ENCODE data around the gene LPA. TPM values are rescaled to one million over a fixed set of nuclear protein-coding genes. Genes with fewer than 3 reads are reported as not detected.
A peak's percentile ranks its signal among the peaks of the same experiment; 100 is the strongest.
"Not testable (repeated sequence)": the region's sequence is repeated elsewhere in the genome, so short reads cannot be mapped to it uniquely, and the experiment has no call there.

The LPA gene
- total RNA-seq, 4 donors from 2014 or later = 0.24 to 0.88 (median 0.62) TPM; not detected in 1

GRCh38 chr6:160534050-160534696, 129.9 kb downstream of the LPA start:
- intact Hi-C loops (cut with DNase I; ENCODE audit: low total_unique reads) = no loop called here
- Histone ChIP-seq H3K4me1 (no peaks in the 10 kb centered on the region), H3K27me3 (no peaks in the 10 kb centered on the region), H3K36me3 (no peaks in the 10 kb centered on the region), H3K4me3 (no peak overlapping the region), H3K27ac (no peak overlapping the region), H3K9me3 (no peaks in the 10 kb centered on the region)
- no peak for TF ChIP-seq POLR2A (IDR thresholded peaks at IDR 0.05)
- TF ChIP-seq, protein P1, sequence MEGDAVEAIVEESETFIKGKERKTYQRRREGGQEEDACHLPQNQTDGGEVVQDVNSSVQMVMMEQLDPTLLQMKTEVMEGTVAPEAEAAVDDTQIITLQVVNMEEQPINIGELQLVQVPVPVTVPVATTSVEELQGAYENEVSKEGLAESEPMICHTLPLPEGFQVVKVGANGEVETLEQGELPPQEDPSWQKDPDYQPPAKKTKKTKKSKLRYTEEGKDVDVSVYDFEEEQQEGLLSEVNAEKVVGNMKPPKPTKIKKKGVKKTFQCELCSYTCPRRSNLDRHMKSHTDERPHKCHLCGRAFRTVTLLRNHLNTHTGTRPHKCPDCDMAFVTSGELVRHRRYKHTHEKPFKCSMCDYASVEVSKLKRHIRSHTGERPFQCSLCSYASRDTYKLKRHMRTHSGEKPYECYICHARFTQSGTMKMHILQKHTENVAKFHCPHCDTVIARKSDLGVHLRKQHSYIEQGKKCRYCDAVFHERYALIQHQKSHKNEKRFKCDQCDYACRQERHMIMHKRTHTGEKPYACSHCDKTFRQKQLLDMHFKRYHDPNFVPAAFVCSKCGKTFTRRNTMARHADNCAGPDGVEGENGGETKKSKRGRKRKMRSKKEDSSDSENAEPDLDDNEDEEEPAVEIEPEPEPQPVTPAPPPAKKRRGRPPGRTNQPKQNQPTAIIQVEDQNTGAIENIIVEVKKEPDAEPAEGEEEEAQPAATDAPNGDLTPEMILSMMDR (IDR thresholded peaks at IDR 0.05) = peak; percentile 87 to 89 (median 88)
- peak; percentile 60 to 61 for DNase-seq

DNA sequence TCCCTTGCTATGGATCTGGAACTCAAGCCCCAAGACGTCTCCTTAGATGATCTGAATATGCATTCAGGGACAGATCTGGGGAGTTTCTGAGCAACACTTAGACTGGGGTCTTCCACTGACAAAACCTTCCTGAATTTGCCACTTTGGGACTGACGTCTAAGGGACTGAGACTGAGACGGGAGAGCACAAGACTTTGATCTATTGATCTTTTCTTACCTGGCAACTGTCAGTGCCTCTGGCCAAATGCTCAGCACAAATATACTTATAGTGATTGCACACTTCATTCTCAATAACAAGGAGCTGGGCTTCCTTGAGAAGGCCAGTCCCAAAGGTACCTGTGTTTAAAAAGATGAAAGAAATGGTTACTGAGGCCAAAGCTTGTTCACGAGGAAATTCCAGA, 131.8 kb downstream of the LPA start:
- intact Hi-C loops (cut with DNase I; ENCODE audit: low total_unique reads) = no loop called here
- peaks cover 0 to 3% of the 10 kb centered on the region in 2 donors for H3K27me3 ChIP-seq
- H3K4me1 ChIP-seq = no peaks in the 10 kb centered on the region
- no peak overlapping the region for H3K4me3 ChIP-seq
- H3K9me3 ChIP-seq = no peaks in the 10 kb centered on the region
- no peak for TF ChIP-seq POLR2A (IDR thresholded peaks at IDR 0.05)
- TF ChIP-seq, protein P1 (IDR thresholded peaks at IDR 0.05) = no peak
- DNase-seq = no peak
- H3K27ac ChIP-seq = no peak overlapping the region
- no peaks in the 10 kb centered on the region for H3K36me3 ChIP-seq

- Histone ChIP-seq H3K27me3 (peaks cover 0 to 3% of the 10 kb centered on the region in 2 donors), H3K27ac (no peak overlapping the region), H3K4me1 (no peaks in the 10 kb centered on the region), H3K36me3 (no peaks in the 10 kb centered on the region), H3K9me3 (no peaks in the 10 kb centered on the region), H3K4me3 (no peak overlapping the region)
- intact Hi-C loops (cut with DNase I; ENCODE audit: low total_unique reads) = no loop called here
- TF ChIP-seq POLR2A (IDR thresholded peaks at IDR 0.05) = no peak
- TF ChIP-seq, protein P1 (IDR thresholded peaks at IDR 0.05) = no peak
- no peak for DNase-seq
These were observed 132.2 kb downstream of the LPA start for GRCh38 chr6:160531826-160532225.

- H3K27ac ChIP-seq; H3K27me3 ChIP-seq; H3K4me1 ChIP-seq; H3K9me3 ChIP-seq; intact Hi-C loops (cut with DNase I; ENCODE audit: low total_unique reads); DNase-seq; H3K36me3 ChIP-seq; H3K4me3 ChIP-seq: not testable (repeated sequence)
These were observed 134.6 kb downstream of the LPA start for GRCh38 chr6:160529524-160529923.

GRCh38 chr6:160523223-160523622, 140.9 kb downstream of the LPA start:
- Histone ChIP-seq H3K27me3 (no peaks in the 10 kb centered on the region), H3K4me1 (no peaks in the 10 kb centered on the region), H3K9me3 (no peaks in the 10 kb centered on the region), H3K27ac (no peak overlapping the region), H3K36me3 (no peaks in the 10 kb centered on the region), H3K4me3 (no peak overlapping the region)
- intact Hi-C loops (cut with DNase I; ENCODE audit: low total_unique reads) = no loop called here
- TF ChIP-seq, protein P1 (IDR thresholded peaks at IDR 0.05) = no peak
- no peak for TF ChIP-seq POLR2A (IDR thresholded peaks at IDR 0.05)
- DNase-seq = no peak

Data from uterus (tissue), 4 donors.